Sigmoid colon (tissue), 7 donors: ENCODE measurements around the gene PPP2R2B. TPM values are rescaled to one million over a fixed set of nuclear protein-coding genes. Genes with fewer than 3 reads are reported as not detected.

ENCODE experiments used
- DNase-seq: peaks from one replicate; pipeline ENCODE4 v3.0.0-alpha.2; 2019
- H3K27ac ChIP-seq, 4 donors: fragments of 200-600 bp; sonication (generic); one replicate each; pipeline ENCODE4 v1.5.1; 2016 to 2019; ENCODE audit warnings: mild to moderate bottlenecking in 1 of 4
- H3K27me3 ChIP-seq, 3 donors: fragments of 200-600 bp; sonication (generic); one replicate each; pipeline ENCODE4 v1.5.1; 2019; ENCODE audit warnings: mild to moderate bottlenecking in 1 of 3
- H3K36me3 ChIP-seq, 4 donors: fragments of 200-600 bp; sonication (generic); one replicate each; pipeline ENCODE4 v1.5.1; 2016 to 2019
- H3K4me1 ChIP-seq, 4 donors: fragments of 200-600 bp; sonication (generic); one replicate each; pipeline ENCODE4 v1.5.1; 2017 to 2019
- H3K4me3 ChIP-seq, 4 donors: fragments of 200-600 bp; sonication (generic); one replicate each; pipeline ENCODE4 v1.5.1; 2017 to 2019; ENCODE audit warnings: mild to moderate bottlenecking in 2 of 4, moderate library complexity in 1 of 4
- H3K9me3 ChIP-seq, 4 donors: fragments of 200-600 bp in 3 of 4; sonication (generic) in 3 of 4; one replicate each; pipeline versions ENCODE4 v1.5.1 to v1.6.1; 2013 to 2019
- EP300 ChIP-seq, 4 donors: sonication (generic); formaldehyde crosslinking; IDR thresholded peaks; one replicate each; pipeline ENCODE4 v1.6.1; 2017; ENCODE audit warnings: antibody characterized with exemption in 4 of 4
- POLR2A ChIP-seq, 2 donors: fragments of 450-650 bp; IDR thresholded peaks; one replicate each; pipeline ENCODE4 v1.6.1; 2016; ENCODE audit warnings: antibody characterized with exemption in 2 of 2, mild to moderate bottlenecking in 2 of 2, moderate library complexity in 2 of 2
- POLR2AphosphoS5 ChIP-seq, 4 donors: sonication (generic); formaldehyde crosslinking; IDR thresholded peaks; one replicate each; pipeline ENCODE4 v1.6.1; 2017; ENCODE audit warnings: antibody characterized with exemption in 4 of 4
- WGBS, 2 donors: extraction: QIAGEN DNeasy Blood & Tissue Kit; methylation state at CpG; one replicate each; pipeline ENCODE4 v1.1.7; 2013; 5-methylcytosine and 5-hydroxymethylcytosine counted together
- intact Hi-C: fragments of 100-400 bp; cut with DNase I; formaldehyde crosslinking; loops from one replicate; pipeline ENCODE4 v1.15.1; 2023
- polyA plus RNA-seq, 3 donors: library from polyadenylated mRNA; stranded (reverse); fragments of 200-250 nt; gene quantifications; one replicate each; pipeline ENCODE4 v1.2.3, GENCODE V29; 2013
- total RNA-seq, 4 donors: library from RNA; depleted of rRNA; stranded (reverse); fragments of >200 nt; gene quantifications; one replicate each; pipeline ENCODE4 v1.1.0, GENCODE V29; 2016
- TF ChIP-seq, protein P1 (sequence below), 4 experiments: fragments of 450-650 bp in 3 of 4; fragments of 200-600 bp in 1 of 4; IDR thresholded peaks; one replicate each; pipeline ENCODE4 v1.5.1; 2016 to 2019; ENCODE audit warnings: antibody characterized with exemption in 4 of 4, mild to moderate bottlenecking in 3 of 4, moderate library complexity in 2 of 4
- donor health status: healthy with polysubstance abuse.
- donor health status: Bipolar disorder and iron deficiency.
- donor health status: healthy.

Gene PPP2R2B
- total and polyA plus RNA-seq, 7 donors = 0.60 to 19.6 (median 7.4) TPM; not detected in 1

DNA sequence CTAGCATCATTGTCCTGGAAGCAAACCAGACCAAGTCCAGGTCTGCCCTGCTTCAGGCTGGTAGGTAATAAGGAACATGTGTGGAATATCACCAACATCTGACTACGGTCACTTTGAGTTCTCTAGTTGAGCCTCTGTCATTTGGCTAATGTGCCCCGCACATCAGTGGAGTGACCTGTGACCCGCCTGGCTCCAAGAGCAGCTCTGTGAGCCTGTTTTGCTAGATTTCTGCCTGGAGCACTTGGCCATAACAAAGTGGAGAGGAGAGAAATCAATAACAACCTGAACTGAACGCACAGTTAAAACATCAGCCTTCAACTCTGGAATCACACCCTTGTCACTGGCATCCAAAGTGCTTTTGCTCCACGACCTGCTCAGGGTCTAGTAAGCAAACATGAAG, 115.7 kb downstream of the PPP2R2B start:
- no peaks in the 10 kb centered on the region for H3K9me3 ChIP-seq
- 49 to 59% methylated on average over 5 of the region's 5 CpGs for WGBS, 2 donors
- no peak overlapping the region for H3K4me3 ChIP-seq
- intact Hi-C loops = no loop called here
- no peak overlapping the region for H3K27ac ChIP-seq
- H3K4me1 ChIP-seq = no peaks in the 10 kb centered on the region
- H3K27me3 ChIP-seq = no peaks in the 10 kb centered on the region
- TF ChIP-seq POLR2A (IDR thresholded peaks at IDR 0.05) = no peak
- no peak for TF ChIP-seq POLR2AphosphoS5 (IDR thresholded peaks at IDR 0.05)
- TF ChIP-seq, protein P1, sequence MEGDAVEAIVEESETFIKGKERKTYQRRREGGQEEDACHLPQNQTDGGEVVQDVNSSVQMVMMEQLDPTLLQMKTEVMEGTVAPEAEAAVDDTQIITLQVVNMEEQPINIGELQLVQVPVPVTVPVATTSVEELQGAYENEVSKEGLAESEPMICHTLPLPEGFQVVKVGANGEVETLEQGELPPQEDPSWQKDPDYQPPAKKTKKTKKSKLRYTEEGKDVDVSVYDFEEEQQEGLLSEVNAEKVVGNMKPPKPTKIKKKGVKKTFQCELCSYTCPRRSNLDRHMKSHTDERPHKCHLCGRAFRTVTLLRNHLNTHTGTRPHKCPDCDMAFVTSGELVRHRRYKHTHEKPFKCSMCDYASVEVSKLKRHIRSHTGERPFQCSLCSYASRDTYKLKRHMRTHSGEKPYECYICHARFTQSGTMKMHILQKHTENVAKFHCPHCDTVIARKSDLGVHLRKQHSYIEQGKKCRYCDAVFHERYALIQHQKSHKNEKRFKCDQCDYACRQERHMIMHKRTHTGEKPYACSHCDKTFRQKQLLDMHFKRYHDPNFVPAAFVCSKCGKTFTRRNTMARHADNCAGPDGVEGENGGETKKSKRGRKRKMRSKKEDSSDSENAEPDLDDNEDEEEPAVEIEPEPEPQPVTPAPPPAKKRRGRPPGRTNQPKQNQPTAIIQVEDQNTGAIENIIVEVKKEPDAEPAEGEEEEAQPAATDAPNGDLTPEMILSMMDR (IDR thresholded peaks at IDR 0.05) = no peak
- no peak for TF ChIP-seq EP300 (IDR thresholded peaks at IDR 0.05)
- no peaks in the 10 kb centered on the region for H3K36me3 ChIP-seq
- DNase-seq = no peak

DNA sequence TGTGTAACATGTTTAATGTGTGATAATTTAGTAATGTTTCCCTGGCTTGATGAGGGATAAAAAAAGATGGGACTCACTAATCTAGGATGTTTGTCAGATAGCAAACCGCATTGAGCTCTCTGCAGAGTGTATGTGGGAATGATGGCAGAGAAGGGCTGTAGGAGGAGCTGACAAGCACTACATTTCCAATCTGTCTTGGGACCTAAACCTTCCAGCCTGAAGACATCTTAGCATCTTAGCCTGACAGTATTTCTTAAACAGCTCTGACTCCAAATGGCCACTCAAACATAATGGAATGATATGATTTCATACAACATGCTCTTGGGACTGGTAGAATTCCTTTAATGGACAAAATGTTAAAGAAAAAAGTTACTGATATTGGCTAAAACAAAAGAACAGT, 116.7 kb downstream of the PPP2R2B start:
- Histone ChIP-seq H3K9me3 (no peaks in the 10 kb centered on the region), H3K4me3 (no peak overlapping the region), H3K27ac (no peak overlapping the region), H3K4me1 (no peaks in the 10 kb centered on the region), H3K36me3 (no peaks in the 10 kb centered on the region), H3K27me3 (no peaks in the 10 kb centered on the region)
- no peak for TF ChIP-seq EP300 (IDR thresholded peaks at IDR 0.05)
- TF ChIP-seq POLR2A (IDR thresholded peaks at IDR 0.05) = no peak
- no peak for TF ChIP-seq POLR2AphosphoS5 (IDR thresholded peaks at IDR 0.05)
- TF ChIP-seq, protein P1 (IDR thresholded peaks at IDR 0.05) = no peak
- 81% methylated on average over 1 of the region's 1 CpG for WGBS, 2 donors
- intact Hi-C loops = no loop called here
- DNase-seq = no peak

DNA sequence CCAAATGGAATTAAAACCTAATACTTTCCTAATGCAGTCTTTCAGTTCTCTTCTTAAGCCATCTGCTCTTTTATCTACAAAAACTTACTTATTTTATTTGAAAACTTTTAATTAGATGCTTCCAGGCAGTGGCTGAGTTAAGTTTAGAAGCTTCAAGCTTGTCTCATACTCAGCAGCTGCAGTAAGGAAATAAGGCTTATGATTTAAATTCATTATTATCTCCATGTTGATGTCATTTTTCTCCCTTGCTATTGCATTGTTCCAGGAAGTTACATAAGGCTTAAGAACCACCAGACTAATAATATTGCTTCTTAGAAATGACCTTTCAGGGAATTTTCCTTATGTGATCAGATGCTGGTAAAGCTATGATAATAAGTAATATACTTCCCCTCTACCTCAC, 119.6 kb downstream of the PPP2R2B start:
- Histone ChIP-seq H3K4me1 (no peaks in the 10 kb centered on the region), H3K27ac (no peak overlapping the region), H3K27me3 (no peaks in the 10 kb centered on the region), H3K4me3 (no peak overlapping the region), H3K36me3 (no peaks in the 10 kb centered on the region), H3K9me3 (no peaks in the 10 kb centered on the region)
- no peak for DNase-seq
- TF ChIP-seq POLR2A (IDR thresholded peaks at IDR 0.05) = no peak
- TF ChIP-seq, protein P1 (IDR thresholded peaks at IDR 0.05) = no peak
- no peak for TF ChIP-seq POLR2AphosphoS5 (IDR thresholded peaks at IDR 0.05)
- TF ChIP-seq EP300 (IDR thresholded peaks at IDR 0.05) = no peak
- intact Hi-C loops = no loop called here

DNA sequence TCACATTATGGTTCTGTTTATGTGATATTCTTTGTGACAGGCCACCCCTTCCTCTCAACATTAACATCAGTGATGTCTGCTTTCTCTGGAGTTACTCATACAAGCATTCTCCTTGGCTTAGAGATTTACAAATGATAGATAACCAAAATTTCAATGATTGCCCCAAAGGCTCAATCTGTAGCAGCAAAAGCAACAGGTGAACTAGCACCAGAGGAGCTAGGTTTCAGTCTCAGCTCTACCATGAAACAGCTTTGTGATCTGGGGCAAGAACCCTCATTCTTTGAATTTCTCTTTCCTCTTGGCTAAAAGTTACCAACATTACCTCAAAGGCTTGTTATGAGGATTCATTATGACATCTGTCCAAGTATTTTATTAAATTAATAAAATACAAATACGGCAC, 120.5 kb downstream of the PPP2R2B start:
- no peaks in the 10 kb centered on the region for H3K36me3 ChIP-seq
- H3K4me3 ChIP-seq = no peak overlapping the region
- WGBS, 2 donors = 73 to 80% methylated on average over 1 of the region's 1 CpG
- TF ChIP-seq POLR2AphosphoS5 (IDR thresholded peaks at IDR 0.05) (no peak), POLR2A (IDR thresholded peaks at IDR 0.05) (no peak), EP300 (IDR thresholded peaks at IDR 0.05) (no peak)
- no peak overlapping the region for H3K27ac ChIP-seq
- intact Hi-C loops = no loop called here
- no peaks in the 10 kb centered on the region for H3K4me1 ChIP-seq
- DNase-seq = no peak
- no peaks in the 10 kb centered on the region for H3K9me3 ChIP-seq
- no peaks in the 10 kb centered on the region for H3K27me3 ChIP-seq

DNA sequence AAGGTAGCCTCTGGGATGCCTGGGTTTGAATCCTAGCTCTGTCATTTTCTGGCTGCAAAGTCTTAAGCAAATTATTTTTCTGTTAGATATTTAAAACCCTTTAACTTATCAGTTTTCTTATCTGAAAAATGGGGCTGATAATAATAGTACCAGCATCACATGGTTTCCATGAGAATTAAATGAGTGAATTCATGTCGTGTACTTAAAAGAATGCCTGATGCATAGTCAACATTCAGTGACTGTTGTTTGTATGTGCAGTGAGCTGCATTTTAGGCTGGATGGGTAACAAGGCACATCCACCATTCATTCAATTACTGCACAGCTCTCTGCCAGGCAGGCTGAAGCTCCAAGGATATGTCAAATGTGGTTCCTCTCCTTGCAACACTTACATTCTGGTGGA, 122.0 kb downstream of the PPP2R2B start:
- no peaks in the 10 kb centered on the region for H3K36me3 ChIP-seq
- no peak overlapping the region for H3K27ac ChIP-seq
- no peaks in the 10 kb centered on the region for H3K27me3 ChIP-seq
- TF ChIP-seq POLR2AphosphoS5 (IDR thresholded peaks at IDR 0.05) (no peak), POLR2A (IDR thresholded peaks at IDR 0.05) (no peak)
- WGBS, 2 donors = 49 to 81% methylated on average over 1 of the region's 1 CpG
- no peak for DNase-seq
- no peaks in the 10 kb centered on the region for H3K9me3 ChIP-seq
- intact Hi-C loops = no loop called here
- H3K4me3 ChIP-seq = no peak overlapping the region
- no peaks in the 10 kb centered on the region for H3K4me1 ChIP-seq

DNA sequence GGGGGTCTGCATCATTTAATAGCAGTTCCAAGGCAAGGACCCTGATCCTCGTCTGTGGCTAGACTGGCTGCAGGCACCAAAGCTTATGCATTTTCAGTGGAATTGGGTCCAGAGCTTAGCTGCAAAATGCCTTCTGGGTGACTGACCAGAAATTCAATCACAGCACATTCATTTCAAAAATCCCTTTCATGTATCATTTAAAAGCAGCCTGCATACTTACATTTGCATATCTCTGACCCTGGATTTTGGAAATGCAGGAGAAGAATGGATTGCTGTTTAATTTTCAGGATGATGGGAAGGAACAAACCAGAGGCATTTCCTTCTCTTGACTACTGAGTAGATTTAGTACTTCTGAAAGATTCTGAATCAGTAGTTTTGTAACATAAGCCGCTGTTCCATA, 122.8 kb downstream of the PPP2R2B start:
- intact Hi-C loops = no loop called here
- Histone ChIP-seq H3K36me3 (no peaks in the 10 kb centered on the region), H3K9me3 (no peaks in the 10 kb centered on the region), H3K4me3 (no peak overlapping the region), H3K27me3 (no peaks in the 10 kb centered on the region), H3K4me1 (no peaks in the 10 kb centered on the region), H3K27ac (no peak overlapping the region)
- 60 to 75% methylated on average over 2 of the region's 2 CpGs for WGBS, 2 donors
- no peak for DNase-seq
- TF ChIP-seq, protein P1 (IDR thresholded peaks at IDR 0.05) = no peak
- no peak for TF ChIP-seq EP300 (IDR thresholded peaks at IDR 0.05)
- TF ChIP-seq POLR2AphosphoS5 (IDR thresholded peaks at IDR 0.05) = no peak
- no peak for TF ChIP-seq POLR2A (IDR thresholded peaks at IDR 0.05)
